PC-3 (cell line): ENCODE results near the gene SESN1. TPM values are rescaled to one million over a fixed set of nuclear protein-coding genes. Genes with fewer than 3 reads are reported as not detected.

Experiments used
- ATAC-seq: fragments of 200-7000 bp; cut with Tn5 transposase; 2 replicates; pipeline ENCODE4 v1.9.1; 2020; ENCODE audit warnings: mild to moderate bottlenecking, moderate library complexity
- BruUV-seq: library from RNA; stranded (reverse); fragments of 400-500 nt; replicated peaks from 2 replicates; lab custom pipeline; 2021; lab: Mats Ljungman, UMichigan
- CTCF ChIA-PET: fragments of 300-600 bp; sonication (Branson Sonifier 250); formaldehyde crosslinking; loops from one replicate; lab custom pipeline; 2022; ENCODE audit warnings: antibody characterized with exemption; lab: Charles Lee
- POLR2A ChIA-PET: fragments of 300-600 bp; sonication (Branson Sonifier 250); formaldehyde crosslinking; loops from one replicate; lab custom pipeline; 2022; ENCODE audit warnings: antibody characterized with exemption; ENCODE audit not compliant: unreplicated experiment; lab: Charles Lee
- DNase-seq: peaks from one replicate; pipeline ENCODE4 v3.0.0-alpha.2; 2015
- H2AFZ ChIP-seq: fragments of 300-600 bp; sonication (generic); 2 replicates; pipeline ENCODE4 v1.6.0; 2016; ENCODE audit warnings: antibody characterized with exemption, low read length
- H3F3A ChIP-seq: fragments of 300-600 bp; sonication (generic); one replicate; pipeline ENCODE4 v1.6.0; 2017; ENCODE audit warnings: antibody characterized with exemption, low read length, control low read depth, mild to moderate bottlenecking; ENCODE audit not compliant: unreplicated experiment
- H3K27ac ChIP-seq: fragments of 300-600 bp; sonication (generic); 2 replicates; pipeline ENCODE4 v1.5.1; 2016; ENCODE audit warnings: mild to moderate bottlenecking, low read length
- H3K27me3 ChIP-seq: fragments of 300-600 bp; sonication (generic); 2 replicates; pipeline ENCODE4 v1.6.1; 2016; ENCODE audit warnings: low read length, mixed read lengths
- H3K36me3 ChIP-seq: fragments of 300-600 bp; sonication (generic); 2 replicates; pipeline ENCODE4 v1.6.1; 2016; ENCODE audit warnings: low read depth, mixed run types, low read length, mixed read lengths
- H3K4me1 ChIP-seq: fragments of 300-600 bp; sonication (generic); 2 replicates; pipeline ENCODE4 v1.5.1; 2016; ENCODE audit warnings: low read length; ENCODE audit not compliant: insufficient read depth
- H3K4me2 ChIP-seq: fragments of 300-600 bp; sonication (generic); 2 replicates; pipeline ENCODE4 v1.6.0; 2016; ENCODE audit warnings: low read length
- H3K4me3 ChIP-seq: fragments of 300-600 bp; sonication (generic); 2 replicates; pipeline ENCODE4 v1.5.1; 2016; ENCODE audit warnings: mild to moderate bottlenecking, low read length, mixed read lengths
- H3K79me2 ChIP-seq: fragments of 300-600 bp; sonication (generic); 2 replicates; pipeline ENCODE4 v1.6.1; 2017; ENCODE audit warnings: low read length, mixed read lengths
- H3K9ac ChIP-seq: fragments of 300-600 bp; sonication (generic); 2 replicates; pipeline ENCODE4 v1.6.0; 2016; ENCODE audit warnings: mild to moderate bottlenecking, low read length
- H3K9me2 ChIP-seq: fragments of 300-600 bp; sonication (generic); replicated peaks from 2 replicates; pipeline ENCODE4 v1.6.1; 2016; ENCODE audit warnings: mixed run types, low read length, mixed read lengths
- H3K9me3 ChIP-seq: fragments of 300-600 bp; sonication (generic); 2 replicates; pipeline ENCODE4 v1.6.1; 2016; ENCODE audit warnings: low read length, mixed read lengths
- H4K20me1 ChIP-seq: fragments of 300-600 bp; sonication (generic); 2 replicates; pipeline ENCODE4 v1.6.1; 2016; ENCODE audit warnings: low read length, mixed read lengths
- EZH2 ChIP-seq: fragments of 300-600 bp; sonication (generic); IDR thresholded peaks from one replicate; pipeline ENCODE4 v1.6.1; 2017; ENCODE audit warnings: antibody characterized with exemption, mild to moderate bottlenecking, low read length; ENCODE audit not compliant: unreplicated experiment
- EZH2phosphoT487 ChIP-seq: fragments of 300-600 bp; sonication (generic); IDR thresholded peaks from 2 replicates; pipeline ENCODE4 v1.6.1; 2018; ENCODE audit warnings: mild to moderate bottlenecking, antibody characterized with exemption, low read length, borderline replicate concordance
- intact Hi-C: fragments of 100-400 bp; cut with micrococcal nuclease; formaldehyde crosslinking; loops from 2 replicates; pipeline ENCODE4 v1.9.0; 2023
- total RNA-seq: library from RNA; depleted of rRNA; stranded (reverse); fragments of >200 nt; gene quantifications from 2 replicates; pipeline ENCODE4 v1.2.3, GENCODE V29; 2014
- TF ChIP-seq, protein P1 (sequence below): fragments of 300-600 bp; sonication (generic); conservative IDR thresholded peaks from 2 replicates; pipeline ENCODE4 v1.5.1; 2017; ENCODE audit warnings: antibody characterized with exemption, low read depth, mild to moderate bottlenecking, low read length

Gene SESN1
- total RNA-seq, 1 experiment from 2014 or later: 3.4 TPM

DNA sequence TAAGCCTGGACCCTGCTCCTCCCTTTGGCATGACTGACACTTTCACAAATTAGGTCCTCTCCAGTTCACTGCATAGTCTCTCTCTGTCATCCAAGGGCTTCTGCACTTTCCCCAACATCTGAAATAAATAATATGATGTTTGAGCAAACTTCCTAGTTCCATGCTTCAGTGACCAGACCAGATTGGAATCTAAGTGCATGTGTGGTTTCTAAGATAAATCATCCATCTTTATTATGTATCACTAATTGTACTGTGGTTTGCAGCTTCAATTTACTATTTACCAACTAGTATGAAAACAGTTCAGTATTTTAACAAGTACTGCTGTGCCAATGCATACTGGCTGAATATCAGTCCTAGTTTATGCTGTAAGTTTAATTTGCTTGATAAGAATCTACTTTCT, 18.7 kb downstream of the SESN1 start:
- H3K4me3 ChIP-seq: no peak overlapping the region
- no peaks in the 10 kb centered on the region for H3F3A ChIP-seq
- H3K27ac ChIP-seq: no peak overlapping the region
- no peak overlapping the region for H2AFZ ChIP-seq
- no peaks in the 10 kb centered on the region for H3K27me3 ChIP-seq
- 0 out of 2 replicates have a peak, but pooled peaks cover 4% of the 10 kb centered on the region for H3K4me1 ChIP-seq
- BruUV-seq: no TSS peak
- no peak overlapping the region for H3K4me2 ChIP-seq
- H3K36me3 ChIP-seq: no peaks in the 10 kb centered on the region
- CTCF ChIA-PET: no interaction called here
- H3K9me3 ChIP-seq: no peaks in the 10 kb centered on the region
- intact Hi-C loops: loop anchor here (5.0 kb wide), 1 partner anchor 316 kb away; no protein-coding TSS in a partner anchor
- no peak for TF ChIP-seq EZH2phosphoT487
- TF ChIP-seq, protein P1, sequence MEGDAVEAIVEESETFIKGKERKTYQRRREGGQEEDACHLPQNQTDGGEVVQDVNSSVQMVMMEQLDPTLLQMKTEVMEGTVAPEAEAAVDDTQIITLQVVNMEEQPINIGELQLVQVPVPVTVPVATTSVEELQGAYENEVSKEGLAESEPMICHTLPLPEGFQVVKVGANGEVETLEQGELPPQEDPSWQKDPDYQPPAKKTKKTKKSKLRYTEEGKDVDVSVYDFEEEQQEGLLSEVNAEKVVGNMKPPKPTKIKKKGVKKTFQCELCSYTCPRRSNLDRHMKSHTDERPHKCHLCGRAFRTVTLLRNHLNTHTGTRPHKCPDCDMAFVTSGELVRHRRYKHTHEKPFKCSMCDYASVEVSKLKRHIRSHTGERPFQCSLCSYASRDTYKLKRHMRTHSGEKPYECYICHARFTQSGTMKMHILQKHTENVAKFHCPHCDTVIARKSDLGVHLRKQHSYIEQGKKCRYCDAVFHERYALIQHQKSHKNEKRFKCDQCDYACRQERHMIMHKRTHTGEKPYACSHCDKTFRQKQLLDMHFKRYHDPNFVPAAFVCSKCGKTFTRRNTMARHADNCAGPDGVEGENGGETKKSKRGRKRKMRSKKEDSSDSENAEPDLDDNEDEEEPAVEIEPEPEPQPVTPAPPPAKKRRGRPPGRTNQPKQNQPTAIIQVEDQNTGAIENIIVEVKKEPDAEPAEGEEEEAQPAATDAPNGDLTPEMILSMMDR: no peak
- no peak for TF ChIP-seq EZH2
- no peaks in the 10 kb centered on the region for H4K20me1 ChIP-seq
- peak; percentile 10 for DNase-seq
- H3K79me2 ChIP-seq: no peaks in the 10 kb centered on the region
- no peaks in the 10 kb centered on the region for H3K9me2 ChIP-seq
- peak; percentile 33 for ATAC-seq
- POLR2A ChIA-PET: interaction anchor here (0.5 to 0.6 kb wide), 2 partner anchors 17 to 516 kb away, joined by 4 to 10 read pairs; no protein-coding TSS in a partner anchor
- no peak overlapping the region for H3K9ac ChIP-seq

DNA sequence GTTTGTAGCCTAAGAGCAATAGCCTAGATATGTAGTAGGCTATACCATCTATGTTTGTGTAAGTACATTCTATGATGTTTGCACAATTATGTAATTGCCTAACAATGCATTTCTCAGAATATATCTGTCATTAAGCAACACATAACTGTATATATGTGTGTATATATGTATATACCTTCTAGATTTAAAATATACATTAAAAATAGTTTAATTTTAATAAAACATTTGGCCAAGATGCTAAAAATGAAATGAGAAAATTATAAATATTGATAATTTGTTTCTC, 20.6 kb downstream of the SESN1 start:
- Histone ChIP-seq H3K27ac (no peak overlapping the region), H3K36me3 (no peaks in the 10 kb centered on the region), H3K79me2 (no peaks in the 10 kb centered on the region), H3F3A (no peaks in the 10 kb centered on the region), H4K20me1 (no peaks in the 10 kb centered on the region), H3K27me3 (no peaks in the 10 kb centered on the region), H3K9me3 (no peaks in the 10 kb centered on the region), H2AFZ (no peak overlapping the region), H3K4me2 (no peak overlapping the region), H3K9me2 (no peaks in the 10 kb centered on the region), H3K4me3 (no peak overlapping the region), H3K9ac (no peak overlapping the region), H3K4me1 (0 out of 2 replicates have a peak, but pooled peaks cover 4% of the 10 kb centered on the region)
- TF ChIP-seq, protein P1: no peak
- TF ChIP-seq EZH2phosphoT487: no peak
- TF ChIP-seq EZH2: no peak
- DNase-seq (no peak), ATAC-seq (no peak)
- POLR2A ChIA-PET: no interaction called here
- CTCF ChIA-PET: no interaction called here
- intact Hi-C loops: loop anchor here (5.0 kb wide), 2 partner anchors 237 to 517 kb away; no protein-coding TSS in a partner anchor
- BruUV-seq: no TSS peak

DNA sequence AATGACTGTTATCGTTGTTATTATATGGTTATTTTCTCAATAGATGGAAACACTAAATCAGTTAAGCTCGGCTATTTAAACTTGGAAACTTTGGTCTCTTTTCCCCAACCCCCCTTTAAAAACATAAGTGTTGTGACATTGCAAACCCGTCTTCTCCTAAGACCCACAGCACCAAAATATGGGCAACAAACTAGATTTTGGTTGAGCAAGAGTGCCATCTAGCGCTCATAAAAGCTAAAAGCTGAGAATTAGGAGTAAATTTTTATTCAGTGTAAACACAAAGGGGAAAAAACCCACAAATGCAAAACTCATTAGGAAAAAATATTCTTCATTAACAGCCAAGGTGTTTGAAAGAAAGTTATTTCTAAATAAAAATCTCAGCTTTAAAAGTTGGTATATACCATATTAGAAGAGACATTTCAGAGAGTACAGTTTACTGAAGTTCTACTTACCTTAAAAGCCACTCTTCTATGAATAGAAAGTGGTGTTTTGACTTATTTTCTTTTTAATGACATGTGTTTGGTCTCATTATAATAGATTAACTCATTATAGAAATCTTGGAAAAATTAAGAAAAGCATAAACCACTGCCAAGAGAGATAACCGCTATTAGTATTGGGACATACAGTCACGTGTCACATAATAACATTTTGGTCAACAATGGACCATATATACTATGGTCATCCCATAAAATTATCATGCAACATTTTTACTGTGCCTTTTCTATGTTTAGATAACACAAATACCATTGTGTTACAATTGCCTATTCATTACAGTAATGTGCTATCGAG, 21.1 kb downstream of the SESN1 start:
- Histone ChIP-seq H3K9me3 (no peaks in the 10 kb centered on the region), H4K20me1 (no peaks in the 10 kb centered on the region), H3K79me2 (no peaks in the 10 kb centered on the region), H3K4me3 (no peak overlapping the region), H3K27me3 (no peaks in the 10 kb centered on the region), H3K36me3 (no peaks in the 10 kb centered on the region), H3K4me2 (0 out of 2 replicates have a peak overlapping the region, but pooled peaks have one; percentile 8), H3K27ac (no peak overlapping the region), H3K9me2 (no peaks in the 10 kb centered on the region), H3K4me1 (0 out of 2 replicates have a peak, but pooled peaks cover 4% of the 10 kb centered on the region), H2AFZ (no peak overlapping the region), H3K9ac (no peak overlapping the region), H3F3A (no peaks in the 10 kb centered on the region)
- no TSS peak for BruUV-seq
- TF ChIP-seq, protein P1: peak; percentile 72
- no peak for TF ChIP-seq EZH2
- ChIA-PET CTCF (no interaction called here), POLR2A (no interaction called here)
- intact Hi-C loops: loop anchor here (1.0 to 5.0 kb wide), 5 partner anchors 171 to 531 kb away; no protein-coding TSS in a partner anchor
- no peak; the same call in 1 of the 2 replicates for ATAC-seq
- DNase-seq: peak; percentile 74
